ENCODE measurements around the gene PLPPR1.
A peak's percentile ranks its signal among the peaks of the same experiment; 100 is the strongest.

Gene PLPPR1

DNA sequence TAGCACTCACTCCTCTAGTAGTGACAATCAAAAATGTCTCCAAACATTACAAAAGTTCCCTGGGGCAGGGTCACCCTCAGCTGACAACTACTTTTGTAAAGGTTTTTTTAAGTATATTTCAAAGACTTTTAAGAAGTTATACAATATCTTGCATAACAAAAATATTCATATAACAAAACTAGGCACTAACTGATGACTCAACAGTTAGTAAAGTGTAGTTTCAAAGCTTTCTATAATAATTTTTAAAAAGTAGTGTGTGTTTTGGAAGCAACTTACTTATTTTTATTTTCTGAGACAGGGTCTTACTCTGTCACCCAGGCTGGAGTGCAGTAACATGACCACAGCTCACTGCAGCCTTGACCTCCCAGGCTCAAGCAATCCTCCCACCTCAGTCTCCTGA lies 271.4 kb downstream of the PLPPR1 start:
- no peak overlapping the region for H3K4me3 ChIP-seq (ENCODE audit: low read length)
- TF ChIP-seq, protein P1, sequence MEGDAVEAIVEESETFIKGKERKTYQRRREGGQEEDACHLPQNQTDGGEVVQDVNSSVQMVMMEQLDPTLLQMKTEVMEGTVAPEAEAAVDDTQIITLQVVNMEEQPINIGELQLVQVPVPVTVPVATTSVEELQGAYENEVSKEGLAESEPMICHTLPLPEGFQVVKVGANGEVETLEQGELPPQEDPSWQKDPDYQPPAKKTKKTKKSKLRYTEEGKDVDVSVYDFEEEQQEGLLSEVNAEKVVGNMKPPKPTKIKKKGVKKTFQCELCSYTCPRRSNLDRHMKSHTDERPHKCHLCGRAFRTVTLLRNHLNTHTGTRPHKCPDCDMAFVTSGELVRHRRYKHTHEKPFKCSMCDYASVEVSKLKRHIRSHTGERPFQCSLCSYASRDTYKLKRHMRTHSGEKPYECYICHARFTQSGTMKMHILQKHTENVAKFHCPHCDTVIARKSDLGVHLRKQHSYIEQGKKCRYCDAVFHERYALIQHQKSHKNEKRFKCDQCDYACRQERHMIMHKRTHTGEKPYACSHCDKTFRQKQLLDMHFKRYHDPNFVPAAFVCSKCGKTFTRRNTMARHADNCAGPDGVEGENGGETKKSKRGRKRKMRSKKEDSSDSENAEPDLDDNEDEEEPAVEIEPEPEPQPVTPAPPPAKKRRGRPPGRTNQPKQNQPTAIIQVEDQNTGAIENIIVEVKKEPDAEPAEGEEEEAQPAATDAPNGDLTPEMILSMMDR (conservative IDR thresholded peaks at IDR 0.05; ENCODE audit: low read depth, low read length): no peak
- DNase-seq (ENCODE audit: low read depth): no peak

DNA sequence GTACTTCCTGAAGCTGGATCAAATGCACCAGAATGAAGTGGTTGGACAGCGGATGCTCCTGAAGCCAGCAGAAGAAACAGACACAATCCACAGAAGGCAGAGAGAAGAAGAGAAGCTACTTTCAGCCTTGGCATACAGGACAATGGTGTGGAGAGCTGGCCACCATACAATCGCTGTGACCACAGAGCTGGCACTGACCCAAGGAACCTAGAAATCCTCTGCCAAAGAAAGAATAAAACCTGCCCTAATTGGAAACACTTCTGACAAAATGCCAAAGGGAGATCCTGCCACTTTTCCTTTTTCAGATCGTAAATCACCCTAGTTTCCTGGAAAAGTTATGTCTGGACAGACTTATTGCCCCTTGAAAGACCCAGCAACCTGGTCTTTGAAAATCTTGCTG lies 278.5 kb downstream of the PLPPR1 start:
- DNase-seq (ENCODE audit: low read depth): no peak
- no peak overlapping the region for H3K4me3 ChIP-seq (ENCODE audit: low read length)
- TF ChIP-seq, protein P1 (conservative IDR thresholded peaks at IDR 0.05; ENCODE audit: low read depth, low read length): no peak

DNA sequence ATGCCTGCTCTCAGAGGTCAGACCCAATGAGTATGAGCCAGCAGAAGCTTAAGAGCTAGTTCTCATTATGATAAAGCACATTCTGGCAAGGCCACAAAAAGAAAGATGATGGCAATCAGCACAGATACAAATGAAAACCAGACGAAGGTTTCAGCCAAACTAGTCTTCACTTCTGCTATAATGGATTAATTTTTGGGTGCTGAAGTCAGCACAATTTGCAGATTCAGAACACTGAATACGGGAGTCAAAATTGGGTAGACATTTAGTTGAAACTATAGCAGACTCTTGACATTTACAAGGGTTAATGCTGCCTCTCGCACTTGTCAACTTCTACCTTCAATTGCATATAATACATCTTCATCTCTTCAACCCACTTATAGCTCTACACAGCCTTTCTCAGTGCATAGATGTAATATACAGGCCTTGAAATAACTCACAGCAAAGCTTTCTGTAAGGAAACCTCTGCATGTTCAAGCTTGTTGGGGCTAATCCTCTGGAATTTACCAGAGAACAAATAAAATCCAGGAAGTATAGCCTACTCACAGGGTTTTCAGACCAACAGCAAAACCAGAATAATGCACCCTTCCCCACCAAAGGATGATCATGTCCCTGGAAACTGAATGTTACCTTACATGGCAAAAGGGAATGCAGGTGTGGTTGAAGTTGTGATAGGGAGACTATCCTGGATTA lies 279.1 kb downstream of the PLPPR1 start:
- no peak overlapping the region for H3K4me3 ChIP-seq (ENCODE audit: low read length)
- DNase-seq (ENCODE audit: low read depth): no peak
- TF ChIP-seq, protein P1 (conservative IDR thresholded peaks at IDR 0.05; ENCODE audit: low read depth, low read length): no peak

DNA sequence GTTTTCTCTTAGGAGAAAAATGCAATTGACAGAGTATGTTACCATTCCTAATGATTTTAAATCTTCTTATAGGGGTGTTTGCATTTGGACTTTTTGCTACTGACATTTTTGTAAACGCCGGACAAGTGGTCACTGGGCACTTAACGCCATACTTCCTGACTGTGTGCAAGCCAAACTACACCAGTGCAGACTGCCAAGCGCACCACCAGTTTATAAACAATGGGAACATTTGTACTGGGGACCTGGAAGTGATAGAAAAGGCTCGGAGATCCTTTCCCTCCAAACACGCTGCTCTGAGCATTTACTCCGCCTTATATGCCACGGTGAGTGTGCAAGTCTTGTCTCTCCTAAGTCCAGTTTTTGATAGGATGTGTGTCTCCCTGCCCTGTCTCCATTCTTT lies 280.6 kb downstream of the PLPPR1 start:
- DNase-seq (ENCODE audit: low read depth): no peak
- TF ChIP-seq, protein P1 (conservative IDR thresholded peaks at IDR 0.05; ENCODE audit: low read depth, low read length): no peak
- H3K4me3 ChIP-seq (ENCODE audit: low read length): no peak overlapping the region

DNA sequence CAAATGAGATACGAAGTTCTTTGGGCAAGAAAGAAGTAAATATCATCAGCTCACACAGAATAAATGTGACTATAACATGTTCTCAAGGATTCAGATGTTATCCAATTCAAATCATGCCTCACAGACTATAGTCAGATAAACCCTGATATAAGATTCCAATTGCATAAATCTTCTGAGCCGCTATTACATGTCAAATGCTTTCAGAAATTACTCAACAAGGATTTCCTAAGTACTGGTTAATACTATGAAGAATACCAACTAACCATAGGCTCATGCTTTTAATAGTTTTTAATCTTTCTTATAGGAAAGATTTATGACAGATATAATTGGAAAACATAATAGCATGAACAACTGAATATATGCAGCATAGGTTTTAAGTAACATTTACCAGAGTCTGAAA lies 282.7 kb downstream of the PLPPR1 start:
- H3K4me3 ChIP-seq (ENCODE audit: low read length): no peak overlapping the region
- TF ChIP-seq, protein P1 (conservative IDR thresholded peaks at IDR 0.05; ENCODE audit: low read depth, low read length): no peak
- DNase-seq (ENCODE audit: low read depth): no peak

DNA sequence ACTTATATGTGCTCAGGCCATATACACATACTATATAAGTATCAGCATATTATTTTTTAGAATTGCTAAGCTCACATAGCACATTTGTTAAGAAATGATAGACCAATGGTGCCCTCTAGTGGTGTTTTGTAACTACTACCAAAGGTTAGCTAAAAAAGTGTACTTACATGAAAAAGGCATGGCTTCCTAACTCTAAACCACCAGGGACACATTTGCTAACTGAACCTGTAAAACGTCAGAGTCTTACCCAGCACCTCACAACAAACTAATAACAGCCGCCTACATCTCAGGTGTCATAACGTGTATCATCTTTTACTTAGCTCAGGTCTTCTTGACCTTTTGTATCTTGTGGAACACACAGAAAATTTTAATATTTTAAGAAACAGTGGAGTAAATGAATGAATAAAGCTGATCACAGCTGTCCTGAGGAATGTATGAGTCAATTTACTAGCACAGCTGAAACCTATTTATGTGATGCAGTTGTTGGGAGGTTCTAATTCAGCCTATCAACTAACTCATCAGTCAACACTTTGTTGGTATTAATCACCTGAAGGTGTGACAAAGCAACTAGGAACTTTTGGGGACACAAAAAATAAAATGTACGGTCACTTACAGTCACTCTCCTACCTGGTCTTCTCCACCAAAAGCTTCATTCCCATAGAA lies 283.4 kb downstream of the PLPPR1 start:
- peak; percentile 58 for DNase-seq (ENCODE audit: low read depth)

More for the DNA sequence above, 283.4 kb downstream of the PLPPR1 start:
- TF ChIP-seq, protein P1 (conservative IDR thresholded peaks at IDR 0.05; ENCODE audit: low read depth, low read length): peak; percentile 62
- H3K4me3 ChIP-seq (ENCODE audit: low read length): no peak overlapping the region
